HG03457 (cell line): Measurements from ENCODE around the gene CATSPERD.
"Not testable (repeated sequence)": the region's sequence is repeated elsewhere in the genome, so short reads cannot be mapped to it uniquely, and the experiment has no call there.

ENCODE experiments used
- ATAC-seq: cut with Tn5 transposase; IDR thresholded peaks from one replicate; pipeline ENCODE4 v1.9.1; 2021; ENCODE audit warnings: moderate number of reproducible peaks; ENCODE audit not compliant: unreplicated experiment

Gene CATSPERD

GRCh38 chr19:5719274-5719960 lies 1.0 kb upstream of the CATSPERD start:
- peak; percentile 11 for ATAC-seq

- no peak for ATAC-seq
These were observed 7.1 kb downstream of the CATSPERD start for GRCh38 chr19:5727453-5728050.

DNA sequence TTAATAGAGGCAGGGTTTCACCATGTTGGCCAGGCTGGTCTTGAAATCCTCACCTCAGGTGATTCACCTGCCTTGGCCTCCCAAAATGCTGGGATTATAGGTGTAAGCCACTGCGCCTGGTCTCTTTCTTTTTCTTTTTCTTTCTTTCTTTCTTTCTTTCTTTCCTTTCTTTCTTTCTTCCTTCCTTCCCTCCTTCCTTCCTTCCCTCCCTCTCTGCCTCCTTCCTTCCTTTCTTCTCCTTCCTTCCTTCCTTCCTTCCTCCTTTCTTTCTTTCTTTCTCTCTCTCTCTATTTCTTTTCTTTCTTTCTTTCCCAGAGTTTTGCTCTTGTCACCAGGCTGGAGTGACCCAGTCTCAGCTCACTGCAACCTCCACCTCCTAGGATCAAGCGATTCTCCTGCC lies 12.7 kb downstream of the CATSPERD start:
- ATAC-seq: not testable (repeated sequence)

DNA sequence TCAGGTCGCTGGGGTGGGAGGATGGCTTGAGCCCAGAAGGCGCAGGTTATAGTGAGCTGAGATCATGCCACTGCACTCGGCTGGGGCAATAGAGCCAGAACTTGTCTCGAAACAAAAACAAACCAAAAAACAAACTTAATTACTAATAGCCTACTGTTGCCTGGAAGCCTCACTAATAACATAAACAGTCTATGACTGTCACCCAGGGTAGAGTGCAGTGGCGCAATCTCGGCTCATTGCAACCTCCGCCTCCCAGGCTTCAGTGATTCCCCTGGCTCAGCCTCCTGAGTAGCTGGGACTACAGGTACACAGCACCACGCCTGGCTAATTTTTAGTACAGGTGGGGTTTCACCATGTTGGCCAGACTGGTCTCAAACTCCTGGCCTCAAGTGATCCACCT lies 18.0 kb downstream of the CATSPERD start:
- ATAC-seq: no peak

DNA sequence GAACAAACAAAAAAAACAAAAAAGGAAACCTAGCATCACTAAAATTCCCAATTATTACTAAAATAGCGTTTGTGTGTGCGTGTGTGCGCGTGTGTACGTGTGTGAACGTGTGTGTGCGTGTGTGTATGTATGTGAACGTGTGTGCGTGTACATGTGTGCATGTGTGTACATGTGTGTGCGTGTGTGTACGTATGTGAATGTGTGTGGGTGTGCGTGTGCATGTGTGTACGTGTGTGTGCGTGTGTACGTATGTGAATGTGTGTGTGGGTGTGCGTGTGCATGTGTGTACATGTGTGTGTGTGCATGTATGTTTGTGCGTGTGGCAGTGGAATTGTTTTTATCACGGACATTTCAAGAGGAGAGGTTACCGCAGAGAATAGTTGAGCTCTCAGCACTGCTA lies 21.6 kb downstream of the CATSPERD start:
- ATAC-seq: no peak

- no peak for ATAC-seq
These were observed 23.2 kb downstream of the CATSPERD start for GRCh38 chr19:5743630-5744029.

DNA sequence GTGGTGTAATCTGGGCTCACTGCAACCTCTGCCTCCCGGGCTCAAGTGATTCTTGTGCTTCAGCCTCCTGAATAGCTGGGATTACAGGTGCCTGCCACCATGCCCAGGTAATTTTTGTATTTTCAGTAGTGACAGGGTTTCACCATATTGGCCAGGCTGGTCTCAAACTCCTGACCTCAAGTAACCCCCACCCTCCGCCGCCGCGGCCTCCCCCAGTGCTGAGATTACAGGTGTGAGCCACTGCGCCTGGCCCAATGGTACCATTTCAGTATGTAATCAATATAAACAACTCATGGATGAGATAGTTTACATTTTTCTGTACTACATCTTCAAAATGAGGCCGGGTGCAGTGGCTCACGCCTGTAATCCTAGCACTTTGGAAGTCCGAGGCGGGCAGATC lies 24.6 kb downstream of the CATSPERD start:
- not testable (repeated sequence) for ATAC-seq

- ATAC-seq: not testable (repeated sequence)
These were observed 28.5 kb downstream of the CATSPERD start for GRCh38 chr19:5748920-5749319.

- ATAC-seq: no peak
These were observed 29.1 kb downstream of the CATSPERD start for GRCh38 chr19:5749505-5749904.

DNA sequence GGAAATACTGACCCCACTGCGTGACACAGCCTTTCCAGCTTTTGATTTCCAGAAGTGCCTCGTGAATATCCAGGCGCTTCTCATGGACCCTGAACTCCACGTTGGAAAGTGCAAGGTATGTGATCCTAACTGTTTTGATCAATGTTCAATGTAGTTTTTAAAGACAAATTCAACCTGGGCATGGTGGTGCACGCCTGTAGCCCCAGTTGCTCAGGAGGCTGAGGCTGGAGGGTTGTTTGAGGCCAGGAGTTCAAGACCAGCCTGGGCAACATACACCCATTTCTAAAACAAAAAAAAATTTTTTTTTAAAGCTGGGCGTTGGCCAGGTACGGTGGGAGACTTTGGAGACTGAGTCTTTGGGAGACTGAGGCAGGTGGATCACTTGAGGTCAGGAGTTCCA lies 31.3 kb downstream of the CATSPERD start:
- no peak for ATAC-seq

- no peak for ATAC-seq
These were observed 33.3 kb downstream of the CATSPERD start for GRCh38 chr19:5753743-5754142.

- ATAC-seq: no peak
These were observed 42.3 kb downstream of the CATSPERD start for GRCh38 chr19:5762608-5763217.

- ATAC-seq: no peak
These were observed 44.8 kb downstream of the CATSPERD start for GRCh38 chr19:5765220-5765619.

DNA sequence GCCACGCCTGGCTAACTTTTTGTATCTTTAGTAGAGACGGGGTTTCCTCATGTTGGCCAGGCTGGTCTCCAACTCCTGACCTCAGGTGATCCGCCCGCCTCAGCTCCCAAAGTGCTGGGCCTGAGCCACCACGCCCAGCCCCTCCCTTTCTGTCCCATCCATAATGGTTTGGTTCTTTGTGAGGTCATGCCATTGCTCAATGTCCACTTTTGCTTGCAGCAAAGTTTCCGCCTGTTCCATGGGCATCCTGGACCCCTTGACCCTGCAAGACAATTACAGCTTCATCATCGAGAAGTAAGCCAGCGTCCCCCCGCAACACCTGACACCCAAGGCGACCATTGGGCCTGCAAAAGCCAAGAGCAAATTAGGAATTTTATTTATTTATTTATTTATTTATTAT lies 47.5 kb downstream of the CATSPERD start:
- no peak for ATAC-seq

DNA sequence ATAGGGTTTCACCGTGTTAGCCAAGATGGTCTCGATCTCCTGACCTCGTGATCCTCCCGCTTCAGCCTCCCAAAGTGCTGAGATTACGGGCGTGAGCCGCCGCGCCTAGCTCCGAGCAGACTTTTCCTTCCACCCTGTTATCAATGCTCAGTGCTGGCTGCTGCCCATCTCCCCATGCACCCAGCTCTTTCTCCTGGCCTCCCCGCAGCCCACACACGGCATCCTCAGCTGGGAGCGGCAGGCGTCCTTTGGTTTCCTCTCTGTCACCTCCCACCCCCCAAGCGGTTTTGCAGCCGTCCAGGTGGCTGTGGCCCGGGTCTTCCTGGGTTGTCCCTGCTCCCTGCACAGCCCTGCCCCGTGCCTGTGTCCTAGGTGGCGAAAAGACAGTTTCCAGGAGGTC lies 52.0 kb downstream of the CATSPERD start:
- no peak for ATAC-seq

DNA sequence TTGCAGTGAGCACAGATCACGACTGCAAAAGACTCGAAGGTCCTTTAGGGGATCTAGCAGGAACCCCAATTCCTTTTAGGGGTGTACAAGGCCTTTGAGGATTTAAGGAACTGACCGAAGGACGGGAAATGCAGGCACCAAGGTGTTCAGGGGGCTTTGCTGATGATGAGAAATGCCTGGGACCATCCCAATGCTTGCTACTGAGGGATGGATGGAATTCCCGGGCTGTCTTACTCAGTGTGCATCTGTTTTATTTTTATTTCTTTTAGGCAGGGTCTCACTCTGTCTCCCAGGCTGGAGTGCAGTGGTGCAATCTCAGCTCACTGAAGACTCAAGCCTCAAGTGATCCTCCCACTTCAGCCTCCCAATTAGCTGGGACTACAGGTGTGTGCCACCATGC lies 52.8 kb downstream of the CATSPERD start:
- no peak for ATAC-seq

- no peak for ATAC-seq
These were observed 54.5 kb downstream of the CATSPERD start for GRCh38 chr19:5774921-5775320.

DNA sequence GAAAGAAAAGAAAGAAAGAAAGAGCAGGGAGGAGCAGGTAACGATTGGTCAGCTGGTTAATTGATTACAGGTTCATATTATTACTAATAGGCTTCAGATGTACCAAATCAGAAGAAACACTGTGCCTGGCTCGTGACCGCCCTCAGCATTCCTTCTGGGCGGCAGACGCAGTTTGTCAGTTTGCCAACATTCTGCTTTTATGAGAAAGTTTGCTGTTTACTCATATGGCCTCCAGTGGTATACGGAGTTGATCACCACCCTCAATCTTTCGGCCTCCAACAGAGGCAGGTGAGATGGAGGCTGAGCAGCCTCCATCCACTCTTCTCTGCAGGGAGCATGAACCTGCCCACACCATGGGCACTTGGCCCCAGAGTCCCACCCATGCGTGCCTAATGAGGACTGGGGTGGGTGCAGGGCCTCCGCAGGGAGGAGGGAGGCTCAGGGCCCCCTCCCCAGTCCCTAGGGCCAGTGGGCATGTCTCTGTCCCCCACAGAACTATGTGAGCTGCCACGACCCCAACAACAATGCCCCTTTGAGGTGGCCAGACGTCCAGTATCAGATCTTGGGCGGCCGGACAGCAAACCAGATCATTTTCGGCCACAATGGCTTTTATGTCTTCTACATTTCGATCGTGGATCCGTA lies 55.4 kb downstream of the CATSPERD start:
- ATAC-seq: no peak

DNA sequence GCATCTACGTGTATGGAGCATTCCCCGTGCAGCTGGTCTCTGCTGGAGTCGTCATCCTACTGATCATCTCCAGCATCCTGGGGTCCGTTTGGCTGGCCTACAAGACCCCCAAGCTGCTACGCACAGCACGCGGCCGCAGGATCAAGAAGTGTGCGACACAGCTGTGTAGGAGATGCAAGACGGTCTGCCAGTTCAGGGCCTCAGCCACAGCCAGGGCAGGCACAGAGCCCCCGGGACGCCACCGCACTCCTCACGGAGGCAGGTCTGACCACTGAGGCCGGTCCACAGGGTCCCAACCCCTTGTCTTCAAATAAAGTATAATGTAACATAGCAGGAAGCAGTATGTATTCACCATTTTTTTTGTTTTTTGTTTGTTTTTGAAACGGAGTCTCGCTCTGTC lies 58.0 kb downstream of the CATSPERD start:
- no peak for ATAC-seq

GRCh38 chr19:5780916-5781315 lies 60.5 kb downstream of the CATSPERD start:
- not testable (repeated sequence) for ATAC-seq

GRCh38 chr19:5782322-5782721 lies 61.9 kb downstream of the CATSPERD start:
- no peak for ATAC-seq
